Fibroblast of peridontal ligament (primary cell): Measurements from ENCODE around the gene AGPAT2.

Experiments
- DNase-seq: peaks from one replicate; pipeline ENCODE4 v3.0.0-alpha.2; 2010; ENCODE audit errors: extremely low read depth

AGPAT2 gene

GRCh38 chr9:136686794-136687711 lies at the start of gene AGPAT2:
TSS of gene AGPAT2 (minus strand) at chr9:136687457. CDS start at chr9:136687357, 100 bp downstream.
- peak; percentile 28 for DNase-seq

- no peak for DNase-seq
Measured at GRCh38 chr9:136735812-136736480, 48.7 kb upstream of the AGPAT2 start.

- no peak for DNase-seq
Measured at GRCh38 chr9:136734837-136735496, 47.7 kb upstream of the AGPAT2 start.

- DNase-seq, result no peak
Measured at GRCh38 chr9:136733611-136734010, 46.4 kb upstream of the AGPAT2 start.

GRCh38 chr9:136732444-136733178 lies 45.4 kb upstream of the AGPAT2 start:
- DNase-seq, result no peak

- no peak for DNase-seq
Measured at GRCh38 chr9:136729926-136730325, 42.7 kb upstream of the AGPAT2 start.

- DNase-seq, result no peak
Measured at GRCh38 chr9:136729144-136729543, 41.9 kb upstream of the AGPAT2 start.

GRCh38 chr9:136728548-136729123 lies 41.4 kb upstream of the AGPAT2 start:
- DNase-seq, result peak; percentile 20

GRCh38 chr9:136728080-136728547 lies 40.9 kb upstream of the AGPAT2 start:
- peak; percentile 85 for DNase-seq

GRCh38 chr9:136726631-136727191 lies 39.5 kb upstream of the AGPAT2 start:
- DNase-seq, result peak; percentile 37

- no peak for DNase-seq
Measured at GRCh38 chr9:136726118-136726517, 38.9 kb upstream of the AGPAT2 start.

- peak; percentile 49 for DNase-seq
Measured at GRCh38 chr9:136725612-136726011, 38.4 kb upstream of the AGPAT2 start.

GRCh38 chr9:136724772-136725171 lies 37.5 kb upstream of the AGPAT2 start:
- DNase-seq, result no peak

GRCh38 chr9:136723989-136724388 lies 36.7 kb upstream of the AGPAT2 start:
- DNase-seq, result no peak

- DNase-seq, result no peak
Measured at GRCh38 chr9:136723362-136723976, 36.2 kb upstream of the AGPAT2 start.

- DNase-seq, result no peak
Measured at GRCh38 chr9:136722969-136723356, 35.7 kb upstream of the AGPAT2 start.

- DNase-seq, result no peak
Measured at GRCh38 chr9:136722093-136722968, 35.1 kb upstream of the AGPAT2 start.

GRCh38 chr9:136721339-136722092 lies 34.3 kb upstream of the AGPAT2 start:
- DNase-seq, result no peak

GRCh38 chr9:136720898-136721338 lies 33.7 kb upstream of the AGPAT2 start:
- DNase-seq, result no peak
